Uterus (tissue), 2 donors: ENCODE measurements around the gene ABL2.

Source experiments
- POLR2A ChIP-seq, 2 donors: fragments of 450-650 bp; IDR thresholded peaks; one replicate each; pipeline ENCODE4 v1.6.1; 2016; ENCODE audit warnings: antibody characterized with exemption in 2 of 2, mild to moderate bottlenecking in 1 of 2, moderate library complexity in 1 of 2
- TF ChIP-seq, protein P1 (sequence below), 4 experiments: fragments of 200-600 bp in 2 of 4; fragments of 450-650 bp in 2 of 4; sonication (generic) in 2 of 4; IDR thresholded peaks; one replicate each; pipeline ENCODE4 v1.5.1; 2016 to 2019; ENCODE audit warnings: antibody characterized with exemption in 4 of 4, mild to moderate bottlenecking in 2 of 4, moderate library complexity in 1 of 4

DNA sequence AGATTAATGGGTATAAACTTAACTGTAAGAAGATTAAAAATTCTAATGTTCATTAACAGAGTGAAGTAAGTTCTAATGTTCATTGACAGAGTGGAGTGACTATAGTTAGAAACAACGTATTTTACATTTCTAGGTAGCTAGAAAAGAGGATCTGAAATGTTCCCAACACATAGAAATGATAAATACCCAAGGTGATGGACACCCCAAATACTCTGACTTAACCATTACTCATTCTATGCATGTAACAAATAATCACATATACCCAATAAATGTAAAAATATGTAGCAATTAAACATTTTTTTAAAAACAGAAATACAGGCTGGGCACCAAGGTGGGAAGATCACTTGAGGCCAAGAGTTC, 62.1 kb downstream of the ABL2 start:
- TF ChIP-seq, protein P1, sequence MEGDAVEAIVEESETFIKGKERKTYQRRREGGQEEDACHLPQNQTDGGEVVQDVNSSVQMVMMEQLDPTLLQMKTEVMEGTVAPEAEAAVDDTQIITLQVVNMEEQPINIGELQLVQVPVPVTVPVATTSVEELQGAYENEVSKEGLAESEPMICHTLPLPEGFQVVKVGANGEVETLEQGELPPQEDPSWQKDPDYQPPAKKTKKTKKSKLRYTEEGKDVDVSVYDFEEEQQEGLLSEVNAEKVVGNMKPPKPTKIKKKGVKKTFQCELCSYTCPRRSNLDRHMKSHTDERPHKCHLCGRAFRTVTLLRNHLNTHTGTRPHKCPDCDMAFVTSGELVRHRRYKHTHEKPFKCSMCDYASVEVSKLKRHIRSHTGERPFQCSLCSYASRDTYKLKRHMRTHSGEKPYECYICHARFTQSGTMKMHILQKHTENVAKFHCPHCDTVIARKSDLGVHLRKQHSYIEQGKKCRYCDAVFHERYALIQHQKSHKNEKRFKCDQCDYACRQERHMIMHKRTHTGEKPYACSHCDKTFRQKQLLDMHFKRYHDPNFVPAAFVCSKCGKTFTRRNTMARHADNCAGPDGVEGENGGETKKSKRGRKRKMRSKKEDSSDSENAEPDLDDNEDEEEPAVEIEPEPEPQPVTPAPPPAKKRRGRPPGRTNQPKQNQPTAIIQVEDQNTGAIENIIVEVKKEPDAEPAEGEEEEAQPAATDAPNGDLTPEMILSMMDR (IDR thresholded peaks at IDR 0.05): no peak
- no peak for TF ChIP-seq POLR2A (IDR thresholded peaks at IDR 0.05)
